SKM-1 (cell line): ENCODE measurements around the gene CAMK1D.
"Not testable (repeated sequence)": the region's sequence is repeated elsewhere in the genome, so short reads cannot be mapped to it uniquely, and the experiment has no call there.

Experiments
- DNase-seq: peaks from one replicate; lab custom pipeline; 2025; ENCODE audit not compliant: unreplicated experiment; lab: John Stamatoyannopoulos, UW

Gene CAMK1D

DNA sequence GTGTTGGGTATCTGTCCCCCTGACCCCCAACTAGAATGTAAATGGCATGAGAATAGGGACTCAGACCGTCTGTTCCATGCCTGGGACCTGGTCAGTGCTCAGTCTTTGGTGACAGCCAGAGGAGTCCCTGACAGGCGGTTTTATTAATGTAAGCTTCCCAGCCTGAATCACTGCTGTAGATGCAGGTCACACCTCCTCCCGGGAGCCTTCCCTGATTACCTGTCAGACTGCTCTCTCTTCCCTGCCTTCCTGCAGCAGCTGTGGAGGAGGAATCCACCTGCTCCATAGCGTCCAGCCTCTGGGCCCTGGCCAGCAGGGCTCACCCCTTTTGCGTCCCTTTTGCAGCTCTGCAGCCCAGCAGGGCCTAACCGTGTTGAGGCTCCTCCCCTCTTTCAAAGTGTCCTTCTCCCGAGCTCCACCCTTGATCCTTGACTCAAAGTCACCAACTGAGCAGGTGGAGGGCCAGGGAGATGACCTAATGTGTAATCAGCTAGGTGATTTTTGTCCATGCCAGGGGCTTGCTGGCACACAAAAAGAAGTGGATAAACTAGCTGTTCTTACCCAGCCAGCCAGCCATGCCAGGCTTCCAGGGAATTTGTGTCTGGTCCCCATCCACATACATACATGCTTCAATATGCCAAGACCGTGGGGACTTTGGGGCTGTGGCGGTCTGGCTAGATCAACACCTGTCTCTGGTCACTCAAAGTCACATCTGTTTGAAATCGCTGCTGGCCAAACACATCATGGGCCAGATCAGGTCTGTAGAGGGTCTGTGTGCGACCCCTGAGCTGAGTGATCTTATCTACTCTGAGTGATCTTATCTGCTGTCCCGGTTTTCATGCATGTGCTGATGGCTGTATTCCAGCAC, 457.1 kb downstream of the CAMK1D start:
- no peak for DNase-seq

DNA sequence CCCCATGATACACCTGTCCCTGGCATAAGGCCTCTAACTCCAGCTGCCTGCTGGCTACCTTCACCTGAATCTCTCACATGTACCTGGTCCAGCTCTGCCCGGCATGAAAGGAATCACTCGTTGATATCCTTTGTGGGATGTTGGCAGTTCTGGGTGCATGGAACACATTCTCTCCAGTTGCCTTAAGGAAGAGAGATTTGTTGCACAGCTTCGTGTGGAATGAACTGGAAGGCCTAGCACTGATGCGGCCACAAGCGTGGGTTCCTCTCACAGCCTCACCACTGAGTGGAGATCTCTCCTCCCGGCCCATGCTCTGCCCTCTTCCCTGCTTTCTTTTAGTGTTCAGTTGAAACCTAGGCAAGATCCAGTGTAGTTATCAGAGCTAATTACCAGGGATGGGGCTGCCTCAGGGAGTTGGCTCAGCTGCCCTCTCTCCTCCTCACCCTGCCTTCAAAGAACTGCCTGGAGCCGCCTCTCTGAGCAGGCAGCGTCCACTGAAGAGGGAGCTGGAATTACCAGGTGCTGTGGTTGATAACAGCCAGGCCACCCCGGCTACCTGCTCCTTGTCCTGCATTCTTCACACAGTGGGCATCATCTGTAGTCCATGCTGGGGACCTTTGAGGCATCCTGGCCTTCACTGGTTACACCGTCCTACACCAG, 457.9 kb downstream of the CAMK1D start:
- no peak for DNase-seq

DNA sequence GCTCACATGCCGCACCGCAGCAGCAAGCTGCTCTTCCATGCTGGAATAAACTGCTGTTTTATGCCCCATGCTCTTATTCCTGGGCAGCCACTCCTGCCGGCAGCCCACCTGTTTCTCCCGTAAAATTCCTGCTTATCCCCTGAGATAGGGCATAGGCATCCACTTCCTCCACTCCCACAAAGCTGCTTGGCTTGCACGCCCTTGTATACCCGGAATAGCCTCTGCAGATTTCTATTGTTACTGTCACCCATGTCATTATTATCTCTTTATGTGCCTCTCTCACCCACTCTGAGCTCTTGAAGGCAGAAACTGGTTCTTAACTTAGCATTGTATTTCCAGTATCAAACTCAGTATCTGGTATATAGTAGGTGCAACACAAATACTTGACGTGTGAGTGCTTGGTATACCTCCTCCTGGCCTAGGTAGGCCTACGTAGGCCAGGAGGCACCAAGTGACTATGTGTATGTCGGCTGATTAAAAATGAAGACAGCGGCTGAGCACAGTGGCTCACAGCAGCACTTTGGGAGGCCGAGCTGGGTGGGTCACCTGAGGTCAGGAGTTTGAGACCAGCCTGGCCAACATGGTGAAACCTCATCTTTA, 458.8 kb downstream of the CAMK1D start:
- no peak for DNase-seq

DNA sequence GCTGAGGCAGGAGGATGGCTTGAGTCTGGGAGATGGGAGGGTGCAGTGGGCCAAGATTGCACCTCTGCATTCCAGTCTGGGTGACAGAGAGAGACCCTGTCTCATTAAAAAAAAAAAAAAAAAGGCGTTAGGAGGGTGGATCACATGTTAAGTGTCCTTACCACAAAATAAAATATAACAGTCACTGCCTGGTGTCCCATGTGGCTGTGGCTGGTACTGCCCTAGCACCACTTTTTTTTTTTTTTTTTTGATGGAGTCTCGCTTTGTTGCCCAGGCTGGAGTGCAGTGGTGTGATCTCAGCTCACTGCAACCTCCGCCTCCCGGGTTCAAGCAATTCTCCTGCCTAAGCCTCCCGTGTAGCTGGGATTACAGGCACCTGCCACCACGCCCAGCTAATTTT, 460.7 kb downstream of the CAMK1D start:
- not testable (repeated sequence) for DNase-seq

DNA sequence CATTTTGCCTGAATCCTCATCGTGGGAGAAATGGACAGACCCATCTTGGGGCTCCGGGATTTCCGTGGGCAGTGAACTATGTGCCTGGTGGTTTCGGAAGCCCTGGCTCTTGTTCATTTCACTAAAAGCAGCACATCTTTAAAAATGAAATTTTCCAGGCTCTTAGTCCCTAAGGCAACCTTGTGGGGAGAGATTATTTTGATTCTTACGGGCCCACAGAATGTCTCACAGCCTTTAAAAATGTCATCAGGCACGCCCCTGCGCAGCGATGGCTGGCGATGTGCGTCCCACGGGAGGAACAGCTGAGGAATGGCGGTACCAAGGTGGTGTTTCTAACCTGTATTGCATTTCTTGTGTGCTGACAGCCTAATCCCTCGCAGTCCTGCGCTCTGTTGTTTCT, 462.5 kb downstream of the CAMK1D start:
- no peak for DNase-seq

DNA sequence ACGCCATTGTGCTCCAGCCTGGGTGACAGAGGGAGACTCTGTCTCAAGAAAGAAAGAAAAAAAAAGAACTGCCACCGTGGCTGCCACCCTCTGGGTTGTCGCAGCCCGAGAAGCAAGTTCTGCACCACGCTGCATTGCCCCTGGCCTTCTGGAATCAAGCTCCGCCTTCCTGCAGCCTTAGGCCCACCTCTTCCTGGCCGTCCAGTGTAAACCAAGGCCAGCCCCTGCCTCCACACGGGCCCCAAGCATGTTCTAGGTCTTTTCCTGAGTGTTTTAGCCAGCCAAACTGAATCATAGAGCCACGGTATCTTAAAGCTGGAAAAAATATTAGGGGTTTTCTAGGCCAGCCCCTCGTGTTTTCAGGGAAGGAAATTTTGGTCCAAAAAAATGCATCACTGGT, 463.2 kb downstream of the CAMK1D start:
- DNase-seq, result no peak

DNA sequence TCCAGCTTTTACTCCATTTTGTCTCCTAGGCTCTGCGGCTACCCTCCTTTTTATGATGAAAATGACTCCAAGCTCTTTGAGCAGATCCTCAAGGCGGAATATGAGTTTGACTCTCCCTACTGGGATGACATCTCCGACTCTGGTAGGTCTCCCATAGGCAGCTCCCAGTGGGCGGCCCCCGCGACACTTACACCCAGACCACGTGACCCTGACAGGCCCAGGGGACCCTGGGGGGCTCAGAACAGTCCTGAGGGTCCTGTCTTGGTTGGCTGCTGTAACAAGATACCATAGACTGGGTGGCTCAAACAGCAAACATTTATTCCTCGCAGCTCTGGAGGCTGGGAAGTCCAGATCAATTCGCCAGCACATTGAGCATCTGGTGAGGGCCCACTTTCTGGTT, 464.8 kb downstream of the CAMK1D start:
- no peak for DNase-seq

DNA sequence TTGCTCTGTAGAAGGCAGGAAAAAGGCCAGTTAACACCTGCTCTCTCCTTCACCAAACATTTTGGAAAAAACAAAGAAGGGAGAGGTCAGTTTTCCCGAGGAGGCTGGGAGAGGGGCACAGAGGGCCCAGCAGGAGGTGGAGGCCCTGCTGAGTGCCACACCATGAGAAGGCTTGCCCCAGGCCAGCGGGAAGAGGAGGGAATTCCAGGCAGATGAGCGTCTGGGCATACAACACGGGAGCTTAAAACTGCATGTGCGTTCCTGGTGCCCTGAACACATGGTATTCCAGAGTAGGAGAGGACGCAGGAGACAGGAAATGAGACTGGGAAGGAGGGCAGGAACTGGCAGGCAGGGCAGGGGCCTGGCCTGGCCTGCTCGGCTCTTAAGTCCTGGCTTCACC, 469.7 kb downstream of the CAMK1D start:
- no peak for DNase-seq

DNA sequence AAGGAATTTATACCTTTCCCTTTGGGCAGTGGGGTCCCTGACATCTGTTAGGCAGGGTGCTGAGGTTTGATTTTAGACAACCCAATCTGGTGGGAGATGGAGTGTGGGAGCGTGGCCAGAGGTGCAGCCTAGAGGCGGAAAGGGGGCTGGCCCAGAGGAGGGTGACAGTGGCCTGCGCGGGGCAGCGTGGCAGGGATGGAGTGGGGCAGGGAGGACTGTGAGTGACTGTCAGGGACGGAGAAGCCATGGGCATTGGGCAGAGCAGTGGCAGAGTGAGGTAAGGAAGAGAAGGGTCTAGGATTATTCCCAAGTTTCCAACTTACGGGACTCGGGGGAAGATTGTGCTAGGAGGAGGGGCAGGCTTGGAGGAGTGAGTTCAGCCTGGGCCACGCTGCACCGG, 470.3 kb downstream of the CAMK1D start:
- DNase-seq, result no peak

DNA sequence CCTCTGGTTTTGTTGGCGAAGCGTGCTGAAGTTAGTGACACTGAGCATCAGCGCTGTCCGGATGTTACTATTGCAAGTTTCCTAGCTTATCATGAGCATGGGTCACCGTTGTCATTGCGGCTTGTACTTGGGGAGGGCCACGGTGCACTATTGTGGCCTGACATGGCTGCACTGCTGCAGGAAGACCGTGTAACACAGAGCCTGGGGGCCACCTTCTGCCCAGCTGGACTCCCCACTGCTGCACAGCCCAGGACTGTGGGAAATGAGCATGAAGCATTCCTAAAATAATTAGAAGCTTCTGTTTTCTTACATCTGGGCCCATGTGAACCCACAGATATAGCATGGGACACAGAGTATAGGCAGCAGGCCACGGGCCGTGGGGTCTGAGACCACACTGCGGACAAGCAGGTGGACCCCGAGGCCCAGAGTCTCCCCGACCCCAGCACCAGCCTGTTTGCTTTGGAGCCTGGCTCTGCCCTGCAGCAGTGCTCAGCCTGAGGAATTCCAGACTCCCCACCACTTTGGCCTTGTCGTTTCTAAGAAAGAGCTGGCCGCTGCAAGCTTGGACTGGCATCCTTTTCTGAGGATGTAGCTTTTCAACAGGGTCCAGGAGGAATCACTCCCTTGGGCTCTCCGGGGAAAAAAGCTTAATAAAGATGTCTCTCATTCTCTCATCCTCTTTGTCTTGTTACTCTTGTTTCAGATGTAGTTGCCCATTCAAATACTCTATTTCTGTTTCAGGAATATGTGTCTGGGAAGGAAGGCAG, 473.0 kb downstream of the CAMK1D start:
- DNase-seq, result no peak

DNA sequence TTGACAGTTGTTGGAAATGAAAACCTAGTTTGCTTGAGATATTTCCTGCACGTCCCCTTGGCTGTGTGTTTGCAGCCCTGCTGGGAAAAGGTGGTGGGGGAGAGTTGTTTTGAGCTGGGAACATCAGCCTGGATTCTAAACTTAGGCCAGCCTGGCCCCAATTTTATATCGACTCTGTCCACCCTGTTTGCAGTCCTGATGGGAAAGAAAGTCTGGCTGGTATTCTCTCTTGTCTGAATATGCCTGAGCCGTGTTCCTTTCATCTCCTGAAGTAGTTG, 473.5 kb downstream of the CAMK1D start:
- no peak for DNase-seq

DNA sequence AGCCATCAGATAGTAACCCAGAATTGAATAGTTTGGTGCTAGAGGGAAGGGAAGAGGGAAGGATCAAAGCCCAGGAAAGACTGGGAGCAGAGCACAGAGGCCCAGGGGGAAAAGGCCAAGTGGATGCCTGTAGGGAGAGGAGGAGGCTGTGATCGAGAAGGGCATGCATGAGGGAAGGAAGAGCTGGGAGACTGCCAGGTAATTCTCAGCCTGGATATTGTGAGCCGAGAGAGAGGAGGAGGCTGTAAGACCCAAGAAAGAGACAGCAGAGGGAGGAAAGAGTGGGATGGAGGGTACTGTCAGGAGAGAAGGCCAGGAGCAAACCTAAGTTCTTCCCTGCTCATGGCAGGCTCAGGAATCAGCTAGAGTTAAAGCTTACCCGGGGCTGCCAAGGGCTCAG, 474.0 kb downstream of the CAMK1D start:
- no peak for DNase-seq

DNA sequence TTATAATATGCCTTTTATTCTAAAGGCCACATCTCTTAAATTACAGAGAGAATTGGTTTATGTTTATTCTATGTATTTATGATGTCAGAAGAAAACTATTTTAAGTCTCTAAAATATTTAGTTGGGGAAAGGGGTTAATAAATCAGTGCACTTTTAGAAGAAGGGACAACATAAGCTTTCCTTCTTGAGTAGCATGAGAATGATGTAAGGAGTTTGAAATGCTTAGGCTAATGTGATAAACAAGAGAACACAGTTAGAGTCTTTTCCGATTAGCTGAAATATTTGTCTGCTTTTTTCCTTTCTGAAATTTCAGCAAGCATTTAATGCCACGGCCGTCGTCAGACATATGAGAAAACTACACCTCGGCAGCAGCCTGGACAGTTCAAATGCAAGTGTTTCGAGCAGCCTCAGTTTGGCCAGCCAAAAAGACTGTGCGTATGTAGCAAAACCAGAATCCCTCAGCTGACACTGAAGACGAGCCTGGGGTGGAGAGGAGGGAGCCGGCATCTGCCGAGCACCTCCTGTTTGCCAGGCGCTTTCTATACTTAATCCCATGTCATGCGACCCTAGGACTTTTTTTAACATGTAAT, 476.0 kb downstream of the CAMK1D start:
- DNase-seq, result no peak

DNA sequence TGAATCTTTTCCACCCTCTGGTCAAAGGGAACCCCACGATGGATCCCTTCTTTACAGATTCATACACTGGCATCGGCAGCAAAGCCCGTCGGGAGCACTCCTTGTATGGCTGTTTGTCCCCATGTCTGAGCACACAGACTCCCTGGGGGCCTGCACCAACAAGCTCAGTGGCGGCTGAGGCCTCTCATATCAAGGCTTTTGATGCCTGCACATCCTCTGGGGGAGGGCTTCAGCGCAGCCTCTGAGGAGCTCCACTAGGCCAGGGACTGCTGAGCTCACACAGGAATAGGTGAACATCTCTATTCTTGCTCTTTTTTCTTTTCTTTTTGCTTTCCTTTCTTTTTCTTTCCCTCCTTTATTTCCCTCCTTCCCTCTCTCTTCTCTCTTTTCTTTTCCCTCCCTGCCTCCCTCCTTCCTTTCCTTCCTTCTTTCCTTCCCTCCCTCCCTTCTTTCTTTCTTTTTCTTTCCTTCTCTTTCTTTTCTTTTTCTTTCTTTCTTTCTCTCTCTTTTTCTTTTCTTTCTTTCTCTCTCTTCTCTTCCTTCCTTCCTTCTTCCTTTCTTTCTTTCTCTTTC, 477.5 kb downstream of the CAMK1D start:
- no peak for DNase-seq

DNA sequence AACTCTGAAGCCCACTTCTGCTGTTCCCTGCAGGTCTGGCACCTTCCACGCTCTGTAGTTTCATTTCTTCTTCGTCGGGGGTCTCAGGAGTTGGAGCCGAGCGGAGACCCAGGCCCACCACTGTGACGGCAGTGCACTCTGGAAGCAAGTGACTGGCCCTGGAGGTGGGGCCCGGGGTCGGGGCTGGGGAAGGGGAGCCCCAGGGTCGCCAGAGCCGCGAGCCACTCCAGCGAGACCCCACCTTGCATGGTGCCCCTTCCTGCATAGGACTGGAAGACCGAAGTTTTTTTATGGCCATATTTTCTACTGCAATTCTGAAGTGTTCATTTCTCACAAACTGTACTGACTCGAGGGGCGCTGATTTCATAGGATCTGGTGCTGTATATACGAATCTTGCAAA, 479.4 kb downstream of the CAMK1D start:
- DNase-seq, result no peak

DNA sequence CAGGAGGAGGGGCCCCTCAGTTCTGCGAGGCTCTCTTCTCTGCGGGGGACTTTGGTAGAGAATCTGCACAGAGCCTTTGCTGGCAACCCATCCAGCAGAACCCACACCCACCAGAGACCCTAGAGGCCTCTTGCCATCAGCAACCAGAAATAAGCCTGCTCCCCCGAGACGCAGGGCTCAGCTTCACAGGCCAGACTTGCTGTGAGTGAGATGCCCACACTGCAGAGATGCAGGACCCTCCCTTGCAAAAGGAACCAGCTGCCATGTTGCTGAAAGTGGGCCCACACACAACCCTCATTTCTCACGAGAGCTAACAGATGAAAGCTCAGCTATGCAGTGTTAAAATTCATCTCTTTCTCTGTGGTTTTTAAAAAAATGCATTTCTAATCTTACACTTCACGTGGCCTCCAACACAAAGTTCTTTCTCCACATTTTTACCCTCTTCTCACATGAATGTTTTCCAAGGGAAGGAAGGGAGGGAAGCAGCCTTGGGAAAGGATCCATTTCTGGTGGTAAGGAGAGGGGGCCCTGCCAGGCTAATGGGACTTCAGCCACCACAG, 480.6 kb downstream of the CAMK1D start:
- no peak for DNase-seq

DNA sequence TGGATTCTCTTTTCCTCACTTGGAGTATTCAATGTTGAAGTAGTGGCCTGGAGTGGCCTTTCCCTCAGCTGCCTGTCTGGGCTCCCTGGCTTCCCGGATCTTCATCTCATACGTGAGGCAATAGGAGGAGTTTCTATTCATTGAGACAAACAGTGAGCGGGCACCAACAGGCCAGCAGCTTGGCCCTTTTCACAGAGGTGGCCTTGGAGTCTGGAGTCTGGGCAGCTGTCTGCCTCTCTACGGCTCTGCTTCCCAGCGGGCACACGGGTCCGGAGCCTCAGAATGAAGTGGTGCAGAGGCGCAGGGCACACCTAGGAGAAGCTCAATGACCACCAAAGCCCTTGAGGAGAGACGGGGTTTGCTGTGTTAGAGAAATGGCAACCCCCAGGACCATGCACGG, 482.7 kb downstream of the CAMK1D start:
- no peak for DNase-seq

DNA sequence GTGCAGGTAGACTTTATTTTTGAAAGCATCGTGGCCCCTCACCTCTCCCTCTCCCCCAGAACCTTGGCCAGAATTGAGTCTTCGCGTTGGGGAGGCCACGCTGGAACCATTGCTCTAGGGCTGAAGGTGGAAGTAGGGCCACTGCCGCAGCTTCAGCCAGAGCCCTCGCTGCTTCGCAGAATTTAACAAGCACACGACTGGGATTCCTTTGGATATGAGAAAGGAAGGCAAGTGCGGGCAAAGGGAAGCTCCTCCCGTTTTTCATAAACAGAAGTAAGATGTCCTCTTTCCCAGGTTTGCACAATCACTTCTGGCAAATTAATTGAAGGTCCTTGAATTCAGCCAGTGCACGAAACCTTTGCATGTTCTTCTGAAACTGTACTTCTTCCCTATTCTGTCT, 484.1 kb downstream of the CAMK1D start:
- DNase-seq, result no peak

DNA sequence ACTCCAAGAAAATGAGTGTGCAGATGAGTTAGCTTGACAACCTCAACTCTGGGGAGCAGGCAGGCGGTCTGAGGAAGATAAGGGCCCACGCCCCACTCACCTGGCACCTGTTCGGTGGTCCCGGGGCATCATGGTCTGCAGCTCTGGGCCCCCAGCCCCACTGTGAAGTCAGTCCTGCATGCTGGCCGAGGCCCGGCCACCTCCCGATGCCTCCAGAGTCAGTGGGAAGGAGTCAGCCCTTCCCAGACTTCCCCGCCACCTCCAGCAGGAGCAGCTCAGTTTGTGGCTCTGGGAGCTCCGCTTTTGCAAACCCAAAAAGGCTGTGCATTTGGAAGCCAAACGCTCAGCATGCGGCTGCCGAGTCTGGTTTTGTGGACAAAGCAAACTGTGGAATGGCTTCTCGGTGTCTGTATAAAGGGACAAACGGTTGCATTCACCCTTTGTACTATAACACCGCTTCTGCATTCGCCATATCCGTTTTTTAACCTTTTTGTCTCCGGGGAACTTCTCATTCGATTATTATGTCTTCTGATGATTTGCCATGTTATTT, 484.8 kb downstream of the CAMK1D start:
- DNase-seq, result no peak

DNA sequence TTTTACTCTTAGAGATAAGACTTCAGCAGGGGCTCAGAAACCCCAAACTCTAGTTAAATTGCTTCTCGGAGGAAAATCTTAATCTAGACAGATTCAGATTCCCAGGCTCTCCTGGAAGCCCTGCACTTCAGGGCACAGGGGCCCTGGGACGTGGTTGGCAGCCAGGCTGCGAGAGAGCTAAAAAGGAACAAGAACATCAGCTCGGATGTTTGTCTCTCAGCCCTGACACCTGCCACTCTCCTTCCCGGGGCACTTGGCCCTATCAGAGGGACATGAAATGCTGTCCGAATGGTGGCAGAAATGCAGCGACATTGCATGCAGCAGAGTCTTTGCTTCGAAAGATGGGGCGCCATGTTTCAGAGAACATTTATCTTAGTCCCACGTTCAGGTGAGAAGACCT, 485.4 kb downstream of the CAMK1D start:
- DNase-seq, result no peak
